ENCODE measurements around the gene CBX2.
"Not testable (repeated sequence)": the region's sequence is repeated elsewhere in the genome, so short reads cannot be mapped to it uniquely, and the experiment has no call there.

The CBX2 gene

GRCh38 chr17:79742951-79743476 is 34.9 kb upstream of the CBX2 start:
- DNase-seq (ENCODE audit: low read depth) = no peak

- DNase-seq (ENCODE audit: low read depth) = no peak
Observed at GRCh38 chr17:79743614-79744013, 34.3 kb upstream of the CBX2 start.

DNA sequence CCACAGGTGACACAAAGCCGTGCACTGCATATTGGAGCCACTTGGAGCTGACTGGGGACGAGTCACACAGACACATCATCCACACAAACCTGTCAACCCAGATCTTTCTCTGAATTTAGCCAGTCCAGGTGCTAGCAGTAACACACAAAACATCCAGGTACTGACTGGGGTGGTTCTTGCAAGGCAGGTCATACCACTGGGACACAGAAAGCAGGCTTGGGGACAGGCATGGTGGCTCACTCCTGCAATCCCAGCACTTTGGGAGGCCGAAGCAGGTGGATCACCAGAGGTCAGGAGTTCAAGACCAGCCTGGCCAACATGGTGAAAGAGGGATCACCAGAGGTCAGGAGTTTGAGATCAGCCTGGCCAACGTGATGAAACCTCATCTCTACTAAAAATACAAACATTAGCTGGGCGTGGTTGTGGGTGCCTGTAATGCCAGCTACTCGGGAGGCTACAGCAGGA is 32.3 kb upstream of the CBX2 start:
- DNase-seq (ENCODE audit: low read depth) = no peak

DNA sequence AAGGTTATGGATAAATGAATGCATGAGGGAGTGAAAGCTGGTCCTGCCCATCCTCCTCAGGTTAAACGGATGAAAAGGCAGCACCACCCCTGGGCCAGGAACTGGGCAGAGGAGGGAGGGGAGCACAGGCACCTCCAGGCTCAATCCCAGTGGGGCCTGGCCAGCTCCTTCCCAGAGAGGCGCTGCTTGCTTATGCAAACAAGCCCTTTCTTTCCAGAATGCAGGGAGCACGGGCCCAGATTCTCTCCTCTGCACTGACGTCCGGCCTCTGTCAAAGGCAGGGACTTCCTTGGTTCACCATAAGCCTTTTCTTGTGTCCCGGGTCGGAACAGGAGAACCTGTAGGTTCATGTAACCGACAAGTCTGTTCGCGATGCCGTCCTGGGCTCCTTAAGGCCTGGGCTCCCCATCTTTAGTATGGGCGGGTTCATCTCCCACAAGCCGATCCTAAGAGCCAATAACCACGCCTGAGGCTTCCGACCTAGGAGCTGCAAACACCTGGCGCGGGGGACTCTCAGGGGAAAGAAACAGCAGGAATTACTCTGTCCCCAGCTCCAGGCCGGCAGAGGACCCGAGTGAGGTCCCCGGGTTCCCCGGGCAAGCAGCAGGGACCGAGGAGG is 30.9 kb upstream of the CBX2 start:
- no peak for DNase-seq (ENCODE audit: low read depth)

DNA sequence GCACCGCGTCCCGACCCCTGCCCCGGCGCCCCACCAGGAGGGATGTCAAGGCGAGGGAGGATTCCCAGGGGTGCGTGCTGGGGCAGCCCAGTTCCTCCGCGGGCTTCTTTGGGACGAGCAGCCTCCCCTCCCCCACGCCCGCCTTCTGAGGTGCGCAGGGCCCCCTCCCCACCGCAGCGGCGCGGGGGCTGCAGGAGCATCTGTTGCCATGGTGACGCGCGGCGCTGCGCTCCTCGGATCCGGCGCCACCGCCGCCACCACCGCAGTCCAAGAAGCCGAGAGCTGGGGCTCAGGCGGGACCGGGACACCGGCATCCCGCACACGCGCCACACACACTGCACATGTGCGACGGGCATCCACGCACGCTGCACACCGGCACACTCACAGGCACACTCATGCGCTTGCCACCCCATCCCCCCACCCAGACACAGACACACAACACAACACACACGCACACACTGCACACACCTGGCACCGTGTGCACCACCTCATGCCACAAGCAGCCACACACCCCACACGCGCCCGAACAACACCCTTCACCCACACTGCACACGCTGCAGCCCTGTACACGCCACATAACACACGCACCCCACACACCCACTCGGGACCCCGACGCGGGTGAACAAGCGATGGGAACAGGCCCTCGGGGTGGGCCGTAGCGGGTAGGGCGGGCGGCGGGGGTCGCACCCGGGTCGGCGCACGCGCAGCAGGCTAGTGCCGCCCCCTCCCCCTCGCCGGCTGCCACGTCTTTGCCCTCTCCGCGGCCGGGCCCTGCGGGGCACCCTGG is 30.2 kb upstream of the CBX2 start:
- no peak for DNase-seq (ENCODE audit: low read depth)

GRCh38 chr17:79748295-79749099 is 29.5 kb upstream of the CBX2 start:
- no peak for DNase-seq (ENCODE audit: low read depth)

DNA sequence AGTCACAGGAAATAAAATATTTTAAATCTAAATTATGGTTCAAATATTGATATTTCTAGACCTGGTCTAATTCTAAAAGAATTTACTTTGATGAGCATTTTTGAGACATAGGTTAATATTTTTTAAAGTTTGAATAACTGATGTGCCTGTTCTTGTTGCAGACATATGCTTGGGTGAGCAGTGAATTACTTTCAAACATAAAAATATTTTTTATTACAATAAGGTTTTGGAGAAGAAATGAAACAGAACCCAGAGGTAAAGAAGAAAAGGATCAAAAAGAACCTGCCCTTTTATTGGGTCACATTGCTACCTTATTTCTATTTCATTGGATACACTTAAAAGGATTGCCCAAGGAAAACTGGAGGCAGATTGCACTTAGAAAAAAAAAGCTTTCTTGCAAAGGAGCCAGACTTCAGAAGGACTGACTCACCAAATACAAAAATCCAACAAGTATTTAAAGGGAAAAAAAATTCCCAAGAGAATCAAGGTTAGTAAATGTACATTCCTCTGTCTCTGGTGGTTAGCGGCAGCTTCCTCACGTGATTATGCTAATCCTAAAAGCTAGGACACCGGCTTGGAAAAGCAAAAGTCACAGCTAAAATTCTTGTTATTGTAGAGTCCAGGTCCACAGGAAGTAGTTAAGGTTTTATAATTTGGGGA is 28.7 kb upstream of the CBX2 start:
- no peak for DNase-seq (ENCODE audit: low read depth)

DNA sequence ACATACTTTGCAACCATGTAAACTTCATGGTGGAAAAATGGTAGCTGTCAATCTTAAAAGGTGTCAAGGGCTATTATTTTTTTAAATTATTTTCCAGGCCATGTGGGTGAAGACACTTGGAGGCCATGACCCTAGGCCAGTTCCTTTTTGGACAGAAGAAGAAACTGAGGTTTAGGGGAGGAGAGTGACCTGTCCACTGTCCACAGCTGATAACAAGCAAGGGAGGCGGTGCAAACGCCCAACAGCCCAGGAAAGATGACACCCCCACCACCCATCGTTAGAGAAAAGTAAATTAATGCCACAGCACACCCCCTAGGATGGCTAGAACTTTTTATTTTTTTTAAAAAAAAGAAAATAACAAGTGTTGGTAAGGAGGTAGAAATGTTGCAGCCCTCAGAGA is 28.0 kb upstream of the CBX2 start:
- DNase-seq (ENCODE audit: low read depth) = no peak

GRCh38 chr17:79750650-79751545 is 27.1 kb upstream of the CBX2 start:
- DNase-seq (ENCODE audit: low read depth) = no peak

- DNase-seq (ENCODE audit: low read depth) = no peak
Observed at GRCh38 chr17:79752175-79752574, 25.8 kb upstream of the CBX2 start.

DNA sequence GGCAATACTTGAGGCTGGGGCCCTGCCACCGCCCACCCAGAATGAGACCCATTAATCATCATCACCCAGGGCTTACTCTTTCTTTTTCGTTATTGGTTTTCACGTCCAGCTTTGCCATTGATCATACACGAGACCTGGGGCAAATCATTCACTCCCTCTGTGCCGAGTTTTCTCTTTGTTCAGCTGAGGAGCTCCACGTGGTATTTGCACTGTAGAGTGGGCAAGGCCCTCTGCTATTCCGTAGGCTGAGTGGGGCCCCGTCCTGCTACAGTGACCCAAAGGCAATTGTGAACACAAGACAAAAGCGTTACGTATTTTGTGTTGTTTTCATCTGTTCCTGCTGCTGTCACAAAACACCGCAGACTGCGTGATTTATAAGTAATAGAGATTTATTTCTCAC is 23.6 kb upstream of the CBX2 start:
- DNase-seq (ENCODE audit: low read depth) = no peak

GRCh38 chr17:79754903-79755302 is 23.0 kb upstream of the CBX2 start:
- DNase-seq (ENCODE audit: low read depth) = not testable (repeated sequence)

DNA sequence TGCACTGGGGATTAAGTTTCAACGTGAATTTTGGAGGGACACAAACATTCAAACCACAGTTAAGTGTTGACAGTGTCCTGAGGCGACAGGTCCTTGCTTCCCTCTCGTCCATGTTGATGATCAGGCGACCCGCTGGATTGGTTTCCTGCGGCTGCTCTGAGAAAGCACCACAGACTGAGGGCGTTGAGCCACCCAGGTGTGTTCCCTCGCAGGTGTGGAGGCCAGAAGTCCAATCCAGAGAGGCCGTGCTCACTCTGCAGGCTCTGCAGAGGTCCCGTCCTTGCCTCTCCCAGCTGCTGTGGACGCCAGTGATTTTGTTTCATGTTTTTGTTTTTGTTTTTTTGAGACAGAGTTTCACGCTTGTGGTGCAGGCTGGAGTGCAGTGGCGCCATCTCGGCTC is 22.4 kb upstream of the CBX2 start:
- no peak for DNase-seq (ENCODE audit: low read depth)

DNA sequence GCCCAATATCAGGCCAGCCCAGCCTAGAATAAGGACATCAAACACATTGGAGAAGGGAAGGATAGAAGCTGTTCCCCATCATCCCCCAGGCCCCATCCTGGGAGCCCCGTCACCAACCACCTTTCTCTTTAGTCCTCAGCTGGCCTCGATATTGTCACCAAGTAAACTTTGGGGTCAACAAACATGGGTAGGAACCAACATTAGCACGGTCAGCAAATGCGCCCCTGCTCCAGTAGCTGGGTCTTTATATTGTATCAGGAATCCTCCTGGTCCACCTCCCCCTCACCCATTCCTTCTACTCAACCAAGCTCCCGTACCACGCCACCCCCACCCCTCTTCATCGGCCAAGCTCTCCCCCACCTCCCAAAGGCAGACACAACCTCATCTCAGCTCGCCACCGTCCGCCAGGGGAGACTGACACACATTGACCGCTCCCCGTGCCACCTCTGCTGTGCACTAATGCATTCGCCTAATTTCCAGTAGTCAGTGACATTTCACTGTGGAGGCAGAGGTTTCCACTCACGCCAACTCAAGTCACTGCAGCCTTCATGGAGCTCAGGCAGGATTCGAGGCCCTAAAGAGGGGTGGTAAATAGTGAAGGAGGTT is 20.7 kb upstream of the CBX2 start:
- DNase-seq (ENCODE audit: low read depth) = no peak

GRCh38 chr17:79758271-79758670 is 19.7 kb upstream of the CBX2 start:
- no peak for DNase-seq (ENCODE audit: low read depth)

DNA sequence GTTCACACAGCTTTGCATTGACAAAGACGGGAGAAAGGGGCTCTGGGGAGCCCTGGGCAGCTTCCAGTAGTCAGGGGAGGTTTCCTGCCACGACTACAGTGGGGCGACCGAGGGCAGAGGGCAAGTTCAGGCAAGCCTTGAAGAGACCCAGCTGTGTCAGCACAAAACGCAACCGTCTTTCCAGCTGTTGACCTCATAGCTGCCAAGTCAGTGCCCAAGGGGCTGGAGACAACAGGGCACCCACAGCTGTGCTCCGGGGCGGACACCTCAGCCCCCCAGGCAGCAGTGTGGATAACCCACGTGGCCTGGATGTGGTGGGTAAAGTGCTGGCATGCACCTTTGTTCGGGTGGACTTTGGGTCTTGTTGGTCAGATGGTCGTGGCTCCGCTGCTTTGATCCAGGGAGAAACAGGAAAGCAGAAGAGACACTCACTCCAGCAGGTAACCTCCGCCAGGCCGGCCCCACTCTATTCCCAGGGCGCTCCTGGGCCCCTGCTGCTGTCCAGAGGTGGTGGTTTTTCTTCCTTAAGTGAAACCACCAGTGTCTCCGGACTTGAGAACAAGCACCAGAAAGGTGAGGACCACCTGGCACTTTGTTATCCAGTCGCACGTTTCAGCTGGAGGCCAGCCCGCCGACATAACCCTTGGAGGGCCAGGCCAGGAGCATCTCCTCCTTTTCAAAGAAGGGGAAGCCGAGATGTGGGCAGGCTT is 17.6 kb upstream of the CBX2 start:
- no peak for DNase-seq (ENCODE audit: low read depth)

- no peak for DNase-seq (ENCODE audit: low read depth)
Observed at GRCh38 chr17:79761894-79762589, 15.9 kb upstream of the CBX2 start.

DNA sequence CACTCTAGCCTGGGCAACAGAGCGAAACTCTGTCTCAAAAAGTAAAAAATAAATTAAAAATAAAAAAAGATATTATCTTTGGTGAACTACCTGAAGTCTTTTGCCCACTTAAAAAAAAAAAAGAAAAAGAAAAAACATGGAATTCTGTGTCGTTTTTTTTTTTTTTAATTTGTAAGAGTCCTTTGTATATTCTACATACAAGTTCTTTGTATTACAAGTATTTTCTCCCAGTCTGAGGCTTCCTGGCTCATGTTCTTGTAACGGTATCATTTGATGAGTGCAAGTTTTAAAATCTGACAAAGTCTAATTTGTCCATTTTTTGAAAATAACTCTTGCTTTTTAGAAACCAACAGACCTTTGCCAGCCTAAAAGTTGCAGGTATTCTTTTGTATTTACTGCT is 12.2 kb upstream of the CBX2 start:
- DNase-seq (ENCODE audit: low read depth) = no peak
